ENCODE data around the gene KLHL35.

- TF ChIP-seq EZH2 (IDR thresholded peaks at IDR 0.05; ENCODE audit: insufficient read depth, poor library complexity, severe bottlenecking) (no peak), EZH2phosphoT487 (IDR thresholded peaks at IDR 0.05; ENCODE audit: insufficient read depth, low read depth) (no peak)
These were observed 28.1 kb upstream of the KLHL35 start for GRCh38 chr11:75461151-75461550.

Measured in GM23248 (cell line).